SK-N-SH treated with all-trans-retinoic acid at 6 μM for 48 hours (cell line): Measurements from ENCODE around the gene AADAT.

Experiments used
- ATAC-seq: fragments of 200-7000 bp; cut with Tn5 transposase; 3 replicates; pipeline ENCODE4 v1.9.1; 2020; ENCODE audit warnings: mild to moderate bottlenecking, moderate library complexity
- ARNTL ChIP-seq: fragments of 450-650 bp; formaldehyde crosslinking; IDR thresholded peaks from 2 replicates; pipeline ENCODE4 v1.5.0; 2020; ENCODE audit warnings: low read depth, mild to moderate bottlenecking, moderate library complexity, borderline replicate concordance
- CSDC2 ChIP-seq: fragments of 250-450 bp; sonication (Bioruptor Pico); IDR thresholded peaks from 2 replicates; pipeline ENCODE4 v1.5.0; 2020; ENCODE audit warnings: mild to moderate bottlenecking, moderate library complexity
- CSRNP3 ChIP-seq: fragments of 250-450 bp; sonication (Bioruptor Pico); IDR thresholded peaks from 2 replicates; pipeline ENCODE4 v1.5.1; 2021; ENCODE audit warnings: mild to moderate bottlenecking, moderate library complexity
- ISL1 ChIP-seq: fragments of 250-450 bp; sonication (Bioruptor Pico); IDR thresholded peaks from 2 replicates; pipeline ENCODE4 v2.1.2; 2022; ENCODE audit warnings: mild to moderate bottlenecking, moderate library complexity
- OSR1 ChIP-seq: fragments of 250-450 bp; sonication (Bioruptor Pico); IDR thresholded peaks from 2 replicates; pipeline ENCODE4 v1.8.0; 2022; ENCODE audit warnings: moderate library complexity, mild to moderate bottlenecking, inconsistent platforms
- PATZ1 ChIP-seq: fragments of 250-450 bp; sonication (Bioruptor Pico); IDR thresholded peaks from 2 replicates; pipeline ENCODE4 v1.8.0; 2020; ENCODE audit warnings: mild to moderate bottlenecking, moderate library complexity, borderline replicate concordance
- POU6F1 ChIP-seq: fragments of 250-450 bp; sonication (Bioruptor Pico); IDR thresholded peaks from 2 replicates; pipeline ENCODE4 v1.8.0; 2021; ENCODE audit warnings: low read depth, mild to moderate bottlenecking, moderate library complexity, borderline replicate concordance
- SNAI2 ChIP-seq: fragments of 250-450 bp; sonication (Bioruptor Pico); IDR thresholded peaks from 2 replicates; pipeline ENCODE4 v1.5.0; 2020; ENCODE audit warnings: mild to moderate bottlenecking, moderate library complexity
- TOX ChIP-seq: fragments of 250-450 bp; sonication (Bioruptor Pico); IDR thresholded peaks from 2 replicates; pipeline ENCODE4 v1.8.0; 2021; ENCODE audit warnings: mild to moderate bottlenecking, moderate library complexity, borderline replicate concordance
- TSHZ2 ChIP-seq: fragments of 250-450 bp; sonication (Bioruptor Pico); IDR thresholded peaks from 2 replicates; pipeline ENCODE4 v1.5.0; 2020; ENCODE audit warnings: mild to moderate bottlenecking, moderate library complexity
- ZC3H10 ChIP-seq: fragments of 250-450 bp; sonication (Bioruptor Pico); IDR thresholded peaks from 2 replicates; pipeline ENCODE4 v1.5.1; 2021; ENCODE audit warnings: mild to moderate bottlenecking, moderate library complexity
- ZFP3 ChIP-seq: fragments of 250-450 bp; sonication (Bioruptor Pico); IDR thresholded peaks from 2 replicates; pipeline ENCODE4 v1.5.0; 2020; ENCODE audit warnings: mild to moderate bottlenecking, moderate library complexity
- ZNF565 ChIP-seq: fragments of 450-650 bp; formaldehyde crosslinking; conservative IDR thresholded peaks from 2 replicates; pipeline ENCODE4 v1.5.0; 2020; ENCODE audit warnings: low read depth, mild to moderate bottlenecking, moderate library complexity
- ZNF70 ChIP-seq: fragments of 450-650 bp; formaldehyde crosslinking; IDR thresholded peaks from 2 replicates; pipeline ENCODE4 v1.5.0; 2020; ENCODE audit warnings: mild to moderate bottlenecking, moderate library complexity
- TF ChIP-seq, protein P1 (sequence below): fragments of 250-450 bp; sonication (Bioruptor Pico); IDR thresholded peaks from 2 replicates; pipeline ENCODE4 v1.5.1; 2020; ENCODE audit warnings: low read depth, mild to moderate bottlenecking, moderate library complexity

AADAT gene

GRCh38 chr4:170089668-170090351 lies at the start of gene AADAT:
TSS of gene AADAT (minus strand) at chr4:170089956. CDS start at chr4:170089690, 266 bp downstream.
- peak; percentile 92 for ATAC-seq
- TF ChIP-seq SNAI2 (CRISPR knock-in tag) (no peak), PATZ1 (CRISPR knock-in tag) (peak; percentile 71; the same call in 1 of the 2 replicates)

GRCh38 chr4:170138580-170139194 lies 48.9 kb upstream of the AADAT start:
- peak; percentile 96 for ATAC-seq
- TF ChIP-seq CSRNP3 (CRISPR knock-in tag): no peak
- no peak for TF ChIP-seq ZC3H10 (CRISPR knock-in tag)
- TF ChIP-seq OSR1 (CRISPR knock-in tag): no peak
- no peak for TF ChIP-seq TOX (CRISPR knock-in tag)
- TF ChIP-seq, protein P1, sequence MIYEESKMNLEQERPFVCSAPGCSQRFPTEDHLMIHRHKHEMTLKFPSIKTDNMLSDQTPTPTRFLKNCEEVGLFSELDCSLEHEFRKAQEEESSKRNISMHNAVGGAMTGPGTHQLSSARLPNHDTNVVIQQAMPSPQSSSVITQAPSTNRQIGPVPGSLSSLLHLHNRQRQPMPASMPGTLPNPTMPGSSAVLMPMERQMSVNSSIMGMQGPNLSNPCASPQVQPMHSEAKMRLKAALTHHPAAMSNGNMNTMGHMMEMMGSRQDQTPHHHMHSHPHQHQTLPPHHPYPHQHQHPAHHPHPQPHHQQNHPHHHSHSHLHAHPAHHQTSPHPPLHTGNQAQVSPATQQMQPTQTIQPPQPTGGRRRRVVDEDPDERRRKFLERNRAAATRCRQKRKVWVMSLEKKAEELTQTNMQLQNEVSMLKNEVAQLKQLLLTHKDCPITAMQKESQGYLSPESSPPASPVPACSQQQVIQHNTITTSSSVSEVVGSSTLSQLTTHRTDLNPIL (CRISPR knock-in tag): no peak
- TF ChIP-seq ZNF565: no peak
- TF ChIP-seq TSHZ2: no peak

DNA sequence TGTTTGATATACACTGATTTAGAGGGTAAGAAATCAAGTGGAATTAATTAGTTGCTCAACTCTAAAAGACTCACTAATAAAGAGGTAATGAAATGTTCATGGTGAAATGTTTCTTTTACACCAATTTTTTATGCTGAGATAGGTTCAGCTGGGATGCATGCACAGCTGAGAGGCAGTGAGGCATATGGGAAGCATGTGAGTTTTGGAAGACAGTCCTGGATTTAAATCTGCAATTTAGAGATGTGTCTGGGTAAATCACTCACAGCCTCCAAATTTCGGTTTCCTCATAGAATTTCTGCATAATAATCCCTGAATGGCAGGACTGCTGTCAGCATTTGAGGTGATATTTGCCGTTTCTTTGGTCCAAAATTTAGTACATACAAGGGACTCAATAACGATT lies 48.2 kb upstream of the AADAT start:
- no peak for TF ChIP-seq ZFP3 (CRISPR knock-in tag)
- no peak for TF ChIP-seq ISL1 (CRISPR knock-in tag)
- no peak for TF ChIP-seq SNAI2 (CRISPR knock-in tag)
- no peak for TF ChIP-seq POU6F1 (CRISPR knock-in tag)
- no peak for TF ChIP-seq CSRNP3 (CRISPR knock-in tag)
- ATAC-seq: no peak

DNA sequence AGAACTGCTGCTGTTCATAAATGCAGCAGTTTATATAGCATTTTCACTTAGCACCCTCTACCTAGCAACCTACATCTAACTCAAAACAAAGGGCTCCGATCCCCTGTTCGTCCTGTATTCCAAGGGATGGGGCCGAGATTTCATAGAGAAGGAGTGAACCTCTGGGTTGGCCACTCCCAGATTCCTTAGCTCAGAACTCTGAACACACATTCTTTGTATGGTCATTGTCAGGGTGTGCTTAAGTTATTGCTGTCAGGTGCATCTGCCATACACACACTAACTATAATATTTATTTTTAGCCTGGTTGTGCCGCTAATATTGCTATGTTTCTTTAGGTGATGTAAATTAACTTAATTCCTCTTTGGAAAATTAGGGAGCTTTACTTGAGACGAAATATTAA lies 47.7 kb upstream of the AADAT start:
- ATAC-seq: no peak
- no peak for TF ChIP-seq ARNTL (CRISPR knock-in tag)
- TF ChIP-seq CSDC2: no peak
- no peak for TF ChIP-seq ZNF70 (CRISPR knock-in tag)
- no peak for TF ChIP-seq POU6F1 (CRISPR knock-in tag)
